H9 (cell line): ENCODE results near the gene PRKAG3. TPM values are rescaled to one million over a fixed set of nuclear protein-coding genes. Genes with fewer than 3 reads are reported as not detected.
A peak's percentile ranks its signal among the peaks of the same experiment; 100 is the strongest.

ENCODE experiments used
- DNase-seq: peaks from one replicate; pipeline ENCODE4 v3.0.0-alpha.2; 2017
- H2AFZ ChIP-seq: one replicate; pipeline ENCODE4 v1.6.1; 2013; ENCODE audit warnings: mild to moderate bottlenecking, low read length, control low read depth, moderate library complexity
- H2AK5ac ChIP-seq: 2 replicates; pipeline ENCODE4 v1.6.1; 2013; ENCODE audit warnings: low read length, control low read depth, mixed read lengths; ENCODE audit not compliant: insufficient read length
- H2BK120ac ChIP-seq: one replicate; pipeline ENCODE4 v1.6.1; 2013; ENCODE audit warnings: low read depth, mild to moderate bottlenecking, low read length, control low read depth, inconsistent platforms; ENCODE audit not compliant: poor library complexity, severe bottlenecking
- H2BK12ac ChIP-seq: 2 replicates; pipeline ENCODE4 v1.6.1; 2013; ENCODE audit warnings: low read length, control low read depth, mixed read lengths, low read depth; ENCODE audit not compliant: insufficient read length
- H2BK15ac ChIP-seq: 2 replicates; pipeline ENCODE4 v1.6.1; 2013; ENCODE audit warnings: low read depth, low read length, control low read depth
- H2BK20ac ChIP-seq: one replicate; pipeline ENCODE4 v1.6.1; 2013; ENCODE audit warnings: low read depth, mild to moderate bottlenecking, low read length, control low read depth, inconsistent platforms; ENCODE audit not compliant: poor library complexity, severe bottlenecking
- H2BK5ac ChIP-seq: 2 replicates; pipeline ENCODE4 v1.6.1; 2013; ENCODE audit warnings: low read length, control low read depth, mixed read lengths; ENCODE audit not compliant: insufficient read length
- H3K14ac ChIP-seq: 2 replicates; pipeline ENCODE4 v1.6.1; 2013; ENCODE audit warnings: low read length, control low read depth; ENCODE audit not compliant: insufficient read depth
- H3K18ac ChIP-seq: 2 replicates; pipeline ENCODE4 v1.6.1; 2013; ENCODE audit warnings: low read depth, mild to moderate bottlenecking, mixed read lengths, low read length, control low read depth; ENCODE audit not compliant: insufficient read length
- H3K23ac ChIP-seq: 2 replicates; pipeline ENCODE4 v1.6.1; 2013; ENCODE audit warnings: low read length, control low read depth, mixed read lengths, low read depth; ENCODE audit not compliant: insufficient read length
- H3K23me2 ChIP-seq: 2 replicates; pipeline ENCODE4 v1.6.1; 2013; ENCODE audit warnings: low read depth, mild to moderate bottlenecking, mixed read lengths, low read length, control low read depth; ENCODE audit not compliant: insufficient read length, poor library complexity, severe bottlenecking
- H3K27ac ChIP-seq: 2 replicates; pipeline ENCODE4 v1.5.1; 2013; ENCODE audit warnings: low read length, control low read depth, mixed read lengths, low read depth; ENCODE audit not compliant: insufficient read length
- H3K27me3 ChIP-seq: 2 replicates; pipeline ENCODE4 v1.6.1; 2013; ENCODE audit warnings: low read length, control low read depth, inconsistent platforms; ENCODE audit not compliant: insufficient read depth
- H3K4ac ChIP-seq: 2 replicates; pipeline ENCODE4 v1.6.1; 2013; ENCODE audit warnings: low read depth, mild to moderate bottlenecking, control low read depth, inconsistent platforms, low read length, moderate library complexity
- H3K4me1 ChIP-seq: 2 replicates; pipeline ENCODE4 v1.6.1; 2013; ENCODE audit warnings: low read length, control low read depth, inconsistent platforms; ENCODE audit not compliant: insufficient read depth
- H3K4me2 ChIP-seq: 2 replicates; pipeline ENCODE4 v1.6.1; 2013; ENCODE audit warnings: low read length, control low read depth, mixed read lengths; ENCODE audit not compliant: insufficient read length, insufficient read depth
- H3K56ac ChIP-seq: 2 replicates; pipeline ENCODE4 v1.6.1; 2013; ENCODE audit warnings: low read depth, mild to moderate bottlenecking, mixed read lengths, low read length, control low read depth; ENCODE audit not compliant: insufficient read length
- H3K79me1 ChIP-seq: 2 replicates; pipeline ENCODE4 v1.6.1; 2013; ENCODE audit warnings: low read depth, mild to moderate bottlenecking, moderate library complexity, low read length, control low read depth, inconsistent platforms; ENCODE audit not compliant: insufficient read depth, poor library complexity, severe bottlenecking
- H3K79me2 ChIP-seq: 2 replicates; pipeline ENCODE4 v1.6.1; 2013; ENCODE audit warnings: low read length, control low read depth, inconsistent platforms; ENCODE audit not compliant: insufficient read depth
- H3K9ac ChIP-seq: 2 replicates; pipeline ENCODE4 v1.6.1; 2013; ENCODE audit warnings: low read length, control low read depth, mixed read lengths; ENCODE audit not compliant: insufficient read length; ENCODE audit errors: extremely low read depth
- H3K9me3 ChIP-seq: one replicate; pipeline ENCODE4 v1.6.1; 2013; ENCODE audit warnings: low read depth, low read length, inconsistent platforms; ENCODE audit not compliant: control insufficient read depth
- H3T11ph ChIP-seq: one replicate; pipeline ENCODE4 v1.6.1; 2013; ENCODE audit warnings: mild to moderate bottlenecking, low read length, control low read depth, inconsistent platforms
- H4K20me1 ChIP-seq: one replicate; pipeline ENCODE4 v1.6.1; 2013; ENCODE audit not compliant: control insufficient read depth, insufficient read length, insufficient read depth
- H4K5ac ChIP-seq: 2 replicates; pipeline ENCODE4 v1.6.1; 2013; ENCODE audit warnings: low read depth, mild to moderate bottlenecking, mixed read lengths, low read length, control low read depth; ENCODE audit not compliant: insufficient read length
- H4K8ac ChIP-seq: replicated peaks from 2 replicates; pipeline ENCODE4 v1.6.1; 2013; ENCODE audit warnings: low read length, control low read depth, mixed read lengths, low read depth; ENCODE audit not compliant: insufficient read length
- H4K91ac ChIP-seq: 2 replicates; pipeline ENCODE4 v1.6.1; 2013; ENCODE audit warnings: low read depth, mild to moderate bottlenecking, moderate library complexity, mixed read lengths, low read length, control low read depth; ENCODE audit not compliant: insufficient read length
- H3K27ac Mint-ChIP-seq, 3 experiments: 2 replicates in 2 of 3; 3 replicates in 1 of 3; pipeline ENCODE4 v1.8.0; 2020 to 2021; ENCODE audit warnings: mixed read lengths in 3 of 3, mild to moderate bottlenecking in 1 of 3, moderate library complexity in 1 of 3
- H3K27me3 Mint-ChIP-seq: 2 replicates; pipeline ENCODE4 v1.8.0; 2021; ENCODE audit warnings: low read depth, mild to moderate bottlenecking, moderate library complexity, mixed read lengths
- H3K36me3 Mint-ChIP-seq, 3 experiments: 2 replicates in 2 of 3; 3 replicates in 1 of 3; pipeline ENCODE4 v1.8.0; 2020 to 2021; ENCODE audit warnings: low read depth in 3 of 3, mixed read lengths in 3 of 3; ENCODE audit not compliant: insufficient read depth in 1 of 3
- H3K4me1 Mint-ChIP-seq, 2 experiments: 2 replicates each; pipeline ENCODE4 v1.8.0; 2020; ENCODE audit warnings: mixed read lengths in 2 of 2
- H3K4me3 Mint-ChIP-seq, 2 experiments: 2 replicates in 1 of 2; 3 replicates in 1 of 2; pipeline ENCODE4 v1.8.0; 2020 to 2021; ENCODE audit warnings: mild to moderate bottlenecking in 2 of 2, mixed read lengths in 2 of 2, moderate library complexity in 1 of 2
- H3K9me3 Mint-ChIP-seq, 2 experiments: 2 replicates in 1 of 2; 3 replicates in 1 of 2; pipeline ENCODE4 v1.8.0; 2020; ENCODE audit warnings: mild to moderate bottlenecking in 2 of 2, mixed read lengths in 2 of 2, moderate library complexity in 1 of 2
- CTCF ChIP-seq: fragments of 200-600 bp; sonication (generic); conservative IDR thresholded peaks from 3 replicates; pipeline ENCODE4 v1.8.0; 2021; ENCODE audit warnings: antibody characterized with exemption, mild to moderate bottlenecking
- WGBS: extraction: QIAGEN DNeasy Blood & Tissue Kit; methylation state at CpG from one replicate; pipeline ENCODE4 v1.1.7; 2013; ENCODE audit warnings: missing lambda C conversion rate, low lambda C conversion rate, mixed read lengths; ENCODE audit not compliant: insufficient read length; ENCODE audit errors: extremely low coverage; 5-methylcytosine and 5-hydroxymethylcytosine counted together
- total RNA-seq: library from RNA; stranded (reverse); gene quantifications from 2 replicates; pipeline ENCODE4 v1.2.1, GENCODE V29; 2021

The PRKAG3 gene
- total RNA-seq, 1 experiment from 2014 or later: not detected

DNA sequence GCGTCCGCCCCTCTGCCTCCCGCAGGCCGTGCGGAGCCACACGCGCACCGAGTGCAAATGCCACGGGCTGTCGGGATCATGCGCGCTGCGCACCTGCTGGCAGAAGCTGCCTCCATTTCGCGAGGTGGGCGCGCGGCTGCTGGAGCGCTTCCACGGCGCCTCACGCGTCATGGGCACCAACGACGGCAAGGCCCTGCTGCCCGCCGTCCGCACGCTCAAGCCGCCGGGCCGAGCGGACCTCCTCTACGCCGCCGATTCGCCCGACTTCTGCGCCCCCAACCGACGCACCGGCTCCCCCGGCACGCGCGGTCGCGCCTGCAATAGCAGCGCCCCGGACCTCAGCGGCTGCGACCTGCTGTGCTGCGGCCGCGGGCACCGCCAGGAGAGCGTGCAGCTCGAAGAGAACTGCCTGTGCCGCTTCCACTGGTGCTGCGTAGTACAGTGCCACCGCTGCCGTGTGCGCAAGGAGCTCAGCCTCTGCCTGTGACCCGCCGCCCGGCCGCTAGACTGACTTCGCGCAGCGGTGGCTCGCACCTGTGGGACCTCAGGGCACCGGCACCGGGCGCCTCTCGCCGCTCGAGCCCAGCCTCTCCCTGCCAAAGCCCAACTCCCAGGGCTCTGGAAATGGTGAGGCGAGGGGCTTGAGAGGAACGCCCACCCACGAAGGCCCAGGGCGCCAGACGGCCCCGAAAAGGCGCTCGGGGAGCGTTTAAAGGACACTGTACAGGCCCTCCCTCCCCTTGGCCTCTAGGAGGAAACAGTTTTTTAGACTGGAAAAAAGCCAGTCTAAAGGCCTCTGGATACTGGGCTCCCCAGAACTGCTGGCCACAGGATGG is 42.0 kb upstream of the PRKAG3 start:
- no peak overlapping the region for H3K27ac ChIP-seq
- no peak overlapping the region for H2BK120ac ChIP-seq
- no peak overlapping the region for H4K8ac ChIP-seq
- no peak overlapping the region for H2BK5ac ChIP-seq
- no peak overlapping the region for H4K91ac ChIP-seq
- no peak overlapping the region for H2BK15ac ChIP-seq
- Mint-ChIP-seq H3K36me3 (no peaks in the 10 kb centered on the region; a peak in 1 of 7 replicates), H3K4me3 (peak overlapping the region; percentile 11 to 72; a peak in 3 of 5 replicates), H3K9me3 (peaks cover 2 to 3% of the 10 kb centered on the region in 2 experiments; a peak in 3 of 5 replicates), H3K27ac (no peak overlapping the region), H3K4me1 (peaks cover 16 to 26% of the 10 kb centered on the region in 2 experiments), H3K27me3 (peaks cover 99% of the 10 kb centered on the region)
- H2AFZ ChIP-seq: no peak overlapping the region
- no peaks in the 10 kb centered on the region for H3K79me1 ChIP-seq
- H3K79me2 ChIP-seq: no peaks in the 10 kb centered on the region
- H3K4me1 ChIP-seq: no peaks in the 10 kb centered on the region
- no peak overlapping the region for H2BK20ac ChIP-seq
- no peaks in the 10 kb centered on the region for H3K9me3 ChIP-seq
- H3K4ac ChIP-seq: no peak overlapping the region
- no peak overlapping the region for H3K23ac ChIP-seq
- no peak overlapping the region; the same call in 1 of the 2 replicates for H3K14ac ChIP-seq
- H4K20me1 ChIP-seq: no peaks in the 10 kb centered on the region
- no peak; the same call in 2 of the 3 replicates for TF ChIP-seq CTCF
- H3K18ac ChIP-seq: no peak overlapping the region
- no peak overlapping the region for H4K5ac ChIP-seq
- DNase-seq: no peak
- no peak overlapping the region for H3K56ac ChIP-seq
- H3K4me2 ChIP-seq: peak overlapping the region; percentile 1
- H3K27me3 ChIP-seq: peaks cover 96% of the 10 kb centered on the region
- no peak overlapping the region for H3K9ac ChIP-seq
- peaks cover 2% of the 10 kb centered on the region for H3K23me2 ChIP-seq
- no peak overlapping the region for H2AK5ac ChIP-seq
- no peak overlapping the region for H3T11ph ChIP-seq
- no CpG with 5 or more reads among the region's 86 CpGs for WGBS
- no peak overlapping the region for H2BK12ac ChIP-seq
